ENCODE measurements around the gene ADD3. TPM values are rescaled to one million over a fixed set of nuclear protein-coding genes. Genes with fewer than 3 reads are reported as not detected.

ADD3 gene
- total RNA-seq, 1 donor from 2014 or later, result 201 TPM

- DNase-seq (ENCODE audit: low spot score), result no peak
Measured at GRCh38 chr10:110174201-110174600, 166.4 kb downstream of the ADD3 start.

DNA sequence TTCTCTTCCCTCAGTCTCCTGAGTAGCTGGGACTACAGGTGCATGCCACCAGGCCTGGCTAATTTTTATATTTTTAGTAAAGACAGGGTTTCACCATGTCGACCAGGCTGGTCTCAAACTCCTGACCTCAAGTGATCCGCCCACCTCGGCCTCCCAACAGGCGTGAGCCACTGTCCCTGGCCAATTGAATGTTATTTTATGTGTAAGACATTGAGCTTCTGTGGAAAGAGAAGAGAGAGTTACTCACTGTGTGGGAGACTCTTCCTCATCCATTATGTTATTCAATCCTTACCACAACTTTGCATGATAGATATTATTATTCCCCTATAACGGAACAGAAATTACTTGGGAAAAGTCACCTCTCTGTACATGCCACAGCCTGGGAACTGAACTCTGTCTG is 167.0 kb downstream of the ADD3 start:
- no peak for DNase-seq (ENCODE audit: low spot score)

GRCh38 chr10:110175406-110175805 is 167.6 kb downstream of the ADD3 start:
- DNase-seq (ENCODE audit: low spot score), result no peak

DNA sequence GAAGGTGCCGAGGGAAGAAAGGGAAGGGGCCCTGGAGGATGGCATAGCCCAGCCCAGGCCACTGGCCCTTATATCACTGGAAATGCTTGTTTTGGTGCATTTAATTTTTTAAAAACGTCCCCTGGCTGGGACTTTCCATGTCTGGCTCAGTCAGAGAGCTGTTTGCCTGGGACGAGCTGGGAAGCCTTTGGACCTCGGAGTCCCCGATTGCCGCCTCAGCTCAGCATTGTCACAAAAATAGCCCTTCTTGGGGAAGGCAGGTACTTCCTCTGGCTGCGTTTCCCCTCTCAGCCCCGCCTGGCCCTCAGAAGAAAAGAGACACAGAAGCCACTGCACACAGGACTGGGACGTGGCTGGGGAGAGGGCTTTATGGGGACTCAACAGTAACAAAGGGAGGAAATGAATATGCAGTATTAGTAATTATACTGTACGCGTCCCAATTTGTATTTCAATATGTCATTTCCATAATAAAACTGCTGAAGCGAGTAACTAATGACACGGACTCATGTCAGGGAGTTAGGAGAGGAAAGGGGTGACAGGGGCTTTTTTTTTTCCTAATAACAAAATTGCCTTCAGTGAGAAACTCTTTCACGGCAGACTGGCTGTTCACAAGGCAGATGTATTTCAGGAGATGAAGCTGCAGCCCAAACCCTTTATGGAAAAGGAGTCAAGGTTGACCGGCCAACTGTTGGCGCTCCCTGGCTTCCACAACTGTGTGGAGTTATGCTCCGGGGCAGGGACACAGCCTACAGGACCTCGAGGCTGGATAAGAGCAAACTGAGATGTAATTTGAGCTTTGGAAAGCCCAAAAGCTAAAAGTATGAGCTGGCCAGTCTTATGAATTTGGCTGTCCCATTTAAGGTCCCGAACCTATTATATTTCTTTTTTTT is 168.6 kb downstream of the ADD3 start:
- no peak for DNase-seq (ENCODE audit: low spot score)

- no peak for DNase-seq (ENCODE audit: low spot score)
Measured at GRCh38 chr10:110179220-110179619, 171.4 kb downstream of the ADD3 start.

DNA sequence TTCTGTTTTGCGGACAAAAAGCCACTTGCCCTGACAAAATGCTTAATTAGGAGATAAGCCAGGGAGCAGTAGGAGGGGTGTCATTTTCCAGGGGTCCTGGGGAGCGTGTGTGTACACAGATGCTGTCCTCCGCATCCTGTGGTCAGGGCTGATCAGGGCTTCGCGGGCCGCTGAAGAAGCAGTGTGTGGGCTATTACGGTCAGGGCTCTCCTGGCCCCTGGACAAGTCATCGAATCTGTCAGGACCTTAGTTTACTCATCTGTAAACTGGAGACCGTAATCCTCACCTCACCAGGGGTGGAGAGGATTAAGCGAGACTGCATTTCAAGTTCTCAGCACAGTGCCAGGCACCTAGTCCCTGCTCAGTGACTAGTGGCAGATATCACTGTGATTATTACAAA is 173.7 kb downstream of the ADD3 start:
- no peak for DNase-seq (ENCODE audit: low spot score)

- no peak for DNase-seq (ENCODE audit: low spot score)
Measured at GRCh38 chr10:110181911-110182310, 174.1 kb downstream of the ADD3 start.

- no peak for DNase-seq (ENCODE audit: low spot score)
Measured at GRCh38 chr10:110184398-110184797, 176.6 kb downstream of the ADD3 start.

Other genes starting within 250 kb of the ADD3 start
- gene XPNPEP1, start 84.5 kb upstream of the ADD3 start, total RNA-seq, result 86.4 TPM
- 58.8 TPM for gene MXI1, start 199.6 kb downstream of the ADD3 start, total RNA-seq

Measured in mucosa of gallbladder (tissue), 1 donor.